ENCODE results near the gene ENPP3. TPM values are rescaled to one million over a fixed set of nuclear protein-coding genes. Genes with fewer than 3 reads are reported as not detected.

The ENPP3 gene
- total and polyA plus RNA-seq, 2 of the 13 experiments (the other 11 are each of a cell fraction or from before 2014, with no cell fraction given): 40.0 to 75.4 TPM

DNA sequence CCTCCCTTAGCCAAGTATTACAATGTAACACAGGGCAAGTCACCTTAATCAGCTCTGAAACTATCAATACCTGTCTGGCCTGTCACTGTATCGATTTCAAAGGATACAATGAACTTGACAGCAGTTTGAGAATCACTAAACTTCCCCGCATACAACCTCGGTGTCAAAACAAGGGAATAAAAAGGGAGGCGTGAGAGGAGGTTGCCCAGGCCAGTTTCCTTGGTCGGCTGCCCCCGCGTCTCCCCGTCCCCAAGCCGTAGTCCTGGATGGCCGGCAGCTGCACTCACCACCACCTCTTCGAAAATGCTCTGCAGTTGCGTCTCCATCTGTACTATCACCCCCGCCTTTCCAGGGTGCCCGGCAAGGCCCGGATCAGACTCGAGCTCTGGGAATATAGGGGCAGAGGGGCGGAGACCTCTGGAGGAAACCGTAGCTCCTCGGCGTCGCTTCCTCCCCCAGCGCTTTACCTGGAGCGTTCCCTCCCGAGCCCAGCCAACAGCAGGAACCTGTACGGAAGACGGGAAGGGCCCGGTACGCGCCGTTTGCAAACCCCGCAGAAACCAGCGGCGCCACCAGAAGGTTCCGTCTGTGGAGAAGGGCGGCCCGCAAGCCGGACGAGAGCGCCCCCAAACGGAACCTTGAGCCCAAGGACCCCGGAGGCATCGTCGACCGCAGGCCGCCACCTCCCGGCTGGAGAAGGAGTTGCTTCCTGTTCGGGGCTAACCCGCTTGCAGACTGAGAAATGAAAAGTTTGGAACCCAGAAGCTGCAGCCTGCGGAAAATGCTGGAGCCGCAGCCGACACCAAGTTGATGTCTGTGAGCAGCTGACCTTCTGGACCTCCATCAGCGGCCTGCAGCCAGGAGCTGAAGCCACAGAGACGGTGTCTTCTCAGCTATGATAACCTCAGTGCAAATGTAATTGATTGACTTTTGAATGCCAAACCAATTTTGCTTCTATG is 9.1 kb upstream of the ENPP3 start, which contains the start of gene MED23 (continued):
- TF ChIP-seq TEAD2 (CRISPR knock-in tag; IDR thresholded peaks at IDR 0.05): peak; percentile 51; the same call in 1 of the 2 replicates
- TF ChIP-seq, protein P1, sequence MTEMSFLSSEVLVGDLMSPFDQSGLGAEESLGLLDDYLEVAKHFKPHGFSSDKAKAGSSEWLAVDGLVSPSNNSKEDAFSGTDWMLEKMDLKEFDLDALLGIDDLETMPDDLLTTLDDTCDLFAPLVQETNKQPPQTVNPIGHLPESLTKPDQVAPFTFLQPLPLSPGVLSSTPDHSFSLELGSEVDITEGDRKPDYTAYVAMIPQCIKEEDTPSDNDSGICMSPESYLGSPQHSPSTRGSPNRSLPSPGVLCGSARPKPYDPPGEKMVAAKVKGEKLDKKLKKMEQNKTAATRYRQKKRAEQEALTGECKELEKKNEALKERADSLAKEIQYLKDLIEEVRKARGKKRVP (CRISPR knock-in tag; IDR thresholded peaks at IDR 0.05): peak in 1 of 2 experiments; percentile 84; a peak in 1 of 4 replicates
- TF ChIP-seq SMARCE1 (IDR thresholded peaks at IDR 0.05; ENCODE audit: borderline replicate concordance): no peak
- TF ChIP-seq SETDB1 (CRISPR knock-in tag; IDR thresholded peaks at IDR 0.05; ENCODE audit: borderline replicate concordance): no peak
- no peak for TF ChIP-seq NFIB (CRISPR knock-in tag; IDR thresholded peaks at IDR 0.05; ENCODE audit: borderline replicate concordance)
- peak; percentile 98 for TF ChIP-seq RFXAP (CRISPR knock-in tag; IDR thresholded peaks at IDR 0.05; ENCODE audit: borderline replicate concordance)
- TF ChIP-seq, protein P2, sequence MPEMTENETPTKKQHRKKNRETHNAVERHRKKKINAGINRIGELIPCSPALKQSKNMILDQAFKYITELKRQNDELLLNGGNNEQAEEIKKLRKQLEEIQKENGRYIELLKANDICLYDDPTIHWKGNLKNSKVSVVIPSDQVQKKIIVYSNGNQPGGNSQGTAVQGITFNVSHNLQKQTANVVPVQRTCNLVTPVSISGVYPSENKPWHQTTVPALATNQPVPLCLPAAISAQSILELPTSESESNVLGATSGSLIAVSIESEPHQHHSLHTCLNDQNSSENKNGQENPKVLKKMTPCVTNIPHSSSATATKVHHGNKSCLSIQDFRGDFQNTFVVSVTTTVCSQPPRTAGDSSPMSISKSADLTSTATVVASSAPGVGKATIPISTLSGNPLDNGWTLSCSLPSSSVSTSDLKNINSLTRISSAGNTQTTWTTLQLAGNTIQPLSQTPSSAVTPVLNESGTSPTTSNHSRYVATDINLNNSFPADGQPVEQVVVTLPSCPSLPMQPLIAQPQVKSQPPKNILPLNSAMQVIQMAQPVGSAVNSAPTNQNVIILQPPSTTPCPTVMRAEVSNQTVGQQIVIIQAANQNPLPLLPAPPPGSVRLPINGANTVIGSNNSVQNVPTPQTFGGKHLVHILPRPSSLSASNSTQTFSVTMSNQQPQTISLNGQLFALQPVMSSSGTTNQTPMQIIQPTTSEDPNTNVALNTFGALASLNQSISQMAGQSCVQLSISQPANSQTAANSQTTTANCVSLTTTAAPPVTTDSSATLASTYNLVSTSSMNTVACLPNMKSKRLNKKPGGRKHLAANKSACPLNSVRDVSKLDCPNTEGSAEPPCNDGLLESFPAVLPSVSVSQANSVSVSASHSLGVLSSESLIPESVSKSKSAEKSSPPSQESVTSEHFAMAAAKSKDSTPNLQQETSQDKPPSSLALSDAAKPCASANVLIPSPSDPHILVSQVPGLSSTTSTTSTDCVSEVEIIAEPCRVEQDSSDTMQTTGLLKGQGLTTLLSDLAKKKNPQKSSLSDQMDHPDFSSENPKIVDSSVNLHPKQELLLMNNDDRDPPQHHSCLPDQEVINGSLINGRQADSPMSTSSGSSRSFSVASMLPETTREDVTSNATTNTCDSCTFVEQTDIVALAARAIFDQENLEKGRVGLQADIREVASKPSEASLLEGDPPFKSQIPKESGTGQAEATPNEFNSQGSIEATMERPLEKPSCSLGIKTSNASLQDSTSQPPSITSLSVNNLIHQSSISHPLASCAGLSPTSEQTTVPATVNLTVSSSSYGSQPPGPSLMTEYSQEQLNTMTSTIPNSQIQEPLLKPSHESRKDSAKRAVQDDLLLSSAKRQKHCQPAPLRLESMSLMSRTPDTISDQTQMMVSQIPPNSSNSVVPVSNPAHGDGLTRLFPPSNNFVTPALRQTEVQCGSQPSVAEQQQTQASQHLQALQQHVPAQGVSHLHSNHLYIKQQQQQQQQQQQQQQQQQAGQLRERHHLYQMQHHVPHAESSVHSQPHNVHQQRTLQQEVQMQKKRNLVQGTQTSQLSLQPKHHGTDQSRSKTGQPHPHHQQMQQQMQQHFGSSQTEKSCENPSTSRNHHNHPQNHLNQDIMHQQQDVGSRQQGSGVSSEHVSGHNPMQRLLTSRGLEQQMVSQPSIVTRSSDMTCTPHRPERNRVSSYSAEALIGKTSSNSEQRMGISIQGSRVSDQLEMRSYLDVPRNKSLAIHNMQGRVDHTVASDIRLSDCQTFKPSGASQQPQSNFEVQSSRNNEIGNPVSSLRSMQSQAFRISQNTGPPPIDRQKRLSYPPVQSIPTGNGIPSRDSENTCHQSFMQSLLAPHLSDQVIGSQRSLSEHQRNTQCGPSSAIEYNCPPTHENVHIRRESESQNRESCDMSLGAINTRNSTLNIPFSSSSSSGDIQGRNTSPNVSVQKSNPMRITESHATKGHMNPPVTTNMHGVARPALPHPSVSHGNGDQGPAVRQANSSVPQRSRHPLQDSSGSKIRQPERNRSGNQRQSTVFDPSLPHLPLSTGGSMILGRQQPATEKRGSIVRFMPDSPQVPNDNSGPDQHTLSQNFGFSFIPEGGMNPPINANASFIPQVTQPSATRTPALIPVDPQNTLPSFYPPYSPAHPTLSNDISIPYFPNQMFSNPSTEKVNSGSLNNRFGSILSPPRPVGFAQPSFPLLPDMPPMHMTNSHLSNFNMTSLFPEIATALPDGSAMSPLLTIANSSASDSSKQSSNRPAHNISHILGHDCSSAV (CRISPR knock-in tag; IDR thresholded peaks at IDR 0.05; ENCODE audit: borderline replicate concordance): peak; percentile 97; the same call in 1 of the 2 replicates
- TF ChIP-seq, protein P3, sequence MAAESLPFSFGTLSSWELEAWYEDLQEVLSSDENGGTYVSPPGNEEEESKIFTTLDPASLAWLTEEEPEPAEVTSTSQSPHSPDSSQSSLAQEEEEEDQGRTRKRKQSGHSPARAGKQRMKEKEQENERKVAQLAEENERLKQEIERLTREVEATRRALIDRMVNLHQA (CRISPR knock-in tag; IDR thresholded peaks at IDR 0.05): peak; percentile 88
- peak; percentile 93 for TF ChIP-seq ZNF3 (CRISPR knock-in tag; IDR thresholded peaks at IDR 0.05)
- TF ChIP-seq, protein P4, sequence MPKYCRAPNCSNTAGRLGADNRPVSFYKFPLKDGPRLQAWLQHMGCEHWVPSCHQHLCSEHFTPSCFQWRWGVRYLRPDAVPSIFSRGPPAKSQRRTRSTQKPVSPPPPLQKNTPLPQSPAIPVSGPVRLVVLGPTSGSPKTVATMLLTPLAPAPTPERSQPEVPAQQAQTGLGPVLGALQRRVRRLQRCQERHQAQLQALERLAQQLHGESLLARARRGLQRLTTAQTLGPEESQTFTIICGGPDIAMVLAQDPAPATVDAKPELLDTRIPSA (CRISPR knock-in tag; IDR thresholded peaks at IDR 0.05; ENCODE audit: borderline replicate concordance): peak; percentile 99; the same call in 1 of the 2 replicates
- TF ChIP-seq, protein P5, sequence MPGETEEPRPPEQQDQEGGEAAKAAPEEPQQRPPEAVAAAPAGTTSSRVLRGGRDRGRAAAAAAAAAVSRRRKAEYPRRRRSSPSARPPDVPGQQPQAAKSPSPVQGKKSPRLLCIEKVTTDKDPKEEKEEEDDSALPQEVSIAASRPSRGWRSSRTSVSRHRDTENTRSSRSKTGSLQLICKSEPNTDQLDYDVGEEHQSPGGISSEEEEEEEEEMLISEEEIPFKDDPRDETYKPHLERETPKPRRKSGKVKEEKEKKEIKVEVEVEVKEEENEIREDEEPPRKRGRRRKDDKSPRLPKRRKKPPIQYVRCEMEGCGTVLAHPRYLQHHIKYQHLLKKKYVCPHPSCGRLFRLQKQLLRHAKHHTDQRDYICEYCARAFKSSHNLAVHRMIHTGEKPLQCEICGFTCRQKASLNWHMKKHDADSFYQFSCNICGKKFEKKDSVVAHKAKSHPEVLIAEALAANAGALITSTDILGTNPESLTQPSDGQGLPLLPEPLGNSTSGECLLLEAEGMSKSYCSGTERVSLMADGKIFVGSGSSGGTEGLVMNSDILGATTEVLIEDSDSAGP (CRISPR knock-in tag; IDR thresholded peaks at IDR 0.05; ENCODE audit: borderline replicate concordance): peak; percentile 99
- TF ChIP-seq TBL1XR1 (IDR thresholded peaks at IDR 0.05; ENCODE audit: borderline replicate concordance, low read length, partially characterized antibody): peak; percentile 94
- peak; percentile 98 for TF ChIP-seq ZNF773 (CRISPR knock-in tag; IDR thresholded peaks at IDR 0.05; ENCODE audit: borderline replicate concordance)
